ENCODE data around the gene IPO11.
A peak's percentile ranks its signal among the peaks of the same experiment; 100 is the strongest.
"Not testable (repeated sequence)": the region's sequence is repeated elsewhere in the genome, so short reads cannot be mapped to it uniquely, and the experiment has no call there.

IPO11 gene

GRCh38 chr5:62643556-62644451 is 231.2 kb downstream of the IPO11 start:
- no peaks in the 10 kb centered on the region for H3K27me3 ChIP-seq (ENCODE audit: control insufficient read depth, insufficient read depth, low read length)
- H3K4me3 ChIP-seq (ENCODE audit: low read depth, low read length): no peak overlapping the region
- H3K9me3 ChIP-seq (ENCODE audit: control insufficient read depth, insufficient read depth, low read depth, low read length): peaks cover 2% of the 10 kb centered on the region; the same call in 1 of the 2 replicates
- no peak overlapping the region for H3K9ac ChIP-seq (ENCODE audit: low read length)
- no peak overlapping the region for H3K27ac ChIP-seq (ENCODE audit: low read depth, low read length)
- H3K4me1 ChIP-seq (ENCODE audit: control insufficient read depth, insufficient read depth, low read length): peaks cover 5% of the 10 kb centered on the region; the same call in 1 of the 2 replicates
- no peaks in the 10 kb centered on the region; the same call in 1 of the 2 replicates for H3K36me3 ChIP-seq (ENCODE audit: control insufficient read depth, insufficient read depth, low read length)

- H3K4me1 ChIP-seq (ENCODE audit: control insufficient read depth, insufficient read depth, low read length): peaks cover 14% of the 10 kb centered on the region
- H3K4me3 ChIP-seq (ENCODE audit: low read depth, low read length): no peak overlapping the region
- no peak overlapping the region for H3K27ac ChIP-seq (ENCODE audit: low read depth, low read length)
- no peaks in the 10 kb centered on the region; the same call in 1 of the 2 replicates for H3K36me3 ChIP-seq (ENCODE audit: control insufficient read depth, insufficient read depth, low read length)
- no peak overlapping the region for H3K9ac ChIP-seq (ENCODE audit: low read length)
- no peaks in the 10 kb centered on the region for H3K27me3 ChIP-seq (ENCODE audit: control insufficient read depth, insufficient read depth, low read length)
- no peaks in the 10 kb centered on the region for H3K9me3 ChIP-seq (ENCODE audit: control insufficient read depth, insufficient read depth, low read depth, low read length)
These were observed 232.7 kb downstream of the IPO11 start for GRCh38 chr5:62645223-62645622.

GRCh38 chr5:62647241-62647640 is 234.7 kb downstream of the IPO11 start:
- Histone ChIP-seq H3K9ac (ENCODE audit: low read length) (no peak overlapping the region), H3K4me3 (ENCODE audit: low read depth, low read length) (no peak overlapping the region), H3K27me3 (ENCODE audit: control insufficient read depth, insufficient read depth, low read length) (no peaks in the 10 kb centered on the region), H3K9me3 (ENCODE audit: control insufficient read depth, insufficient read depth, low read depth, low read length) (no peaks in the 10 kb centered on the region), H3K4me1 (ENCODE audit: control insufficient read depth, insufficient read depth, low read length) (peaks cover 17% of the 10 kb centered on the region), H3K36me3 (ENCODE audit: control insufficient read depth, insufficient read depth, low read length) (no peaks in the 10 kb centered on the region; the same call in 1 of the 2 replicates), H3K27ac (ENCODE audit: low read depth, low read length) (no peak overlapping the region)

GRCh38 chr5:62649025-62649424 is 236.5 kb downstream of the IPO11 start:
- no peak overlapping the region for H3K9ac ChIP-seq (ENCODE audit: low read length)
- no peaks in the 10 kb centered on the region; the same call in 1 of the 2 replicates for H3K36me3 ChIP-seq (ENCODE audit: control insufficient read depth, insufficient read depth, low read length)

GRCh38 chr5:62649476-62650113 is 237.0 kb downstream of the IPO11 start:
- peak overlapping the region; percentile 7; the same call in 1 of the 2 replicates for H3K27ac ChIP-seq (ENCODE audit: low read depth, low read length)
- peaks cover 5% of the 10 kb centered on the region; the same call in 1 of the 2 replicates for H3K9me3 ChIP-seq (ENCODE audit: control insufficient read depth, insufficient read depth, low read depth, low read length)

More at GRCh38 chr5:62649025-62649424, 236.5 kb downstream of the IPO11 start:
- Histone ChIP-seq H3K27ac (ENCODE audit: low read depth, low read length) (no peak overlapping the region), H3K4me3 (ENCODE audit: low read depth, low read length) (no peak overlapping the region), H3K9me3 (ENCODE audit: control insufficient read depth, insufficient read depth, low read depth, low read length) (no peaks in the 10 kb centered on the region), H3K27me3 (ENCODE audit: control insufficient read depth, insufficient read depth, low read length) (no peaks in the 10 kb centered on the region), H3K4me1 (ENCODE audit: control insufficient read depth, insufficient read depth, low read length) (peaks cover 17% of the 10 kb centered on the region)

GRCh38 chr5:62650197-62650596 is 237.6 kb downstream of the IPO11 start:
- Histone ChIP-seq H3K9ac (ENCODE audit: low read length) (no peak overlapping the region), H3K4me3 (ENCODE audit: low read depth, low read length) (no peak overlapping the region), H3K27me3 (ENCODE audit: control insufficient read depth, insufficient read depth, low read length) (no peaks in the 10 kb centered on the region), H3K4me1 (ENCODE audit: control insufficient read depth, insufficient read depth, low read length) (peaks cover 17% of the 10 kb centered on the region), H3K36me3 (ENCODE audit: control insufficient read depth, insufficient read depth, low read length) (no peaks in the 10 kb centered on the region), H3K9me3 (ENCODE audit: control insufficient read depth, insufficient read depth, low read depth, low read length) (peaks cover 11% of the 10 kb centered on the region), H3K27ac (ENCODE audit: low read depth, low read length) (peak overlapping the region; percentile 7; the same call in 1 of the 2 replicates)

More at GRCh38 chr5:62649476-62650113, 237.0 kb downstream of the IPO11 start:
- peaks cover 17% of the 10 kb centered on the region for H3K4me1 ChIP-seq (ENCODE audit: control insufficient read depth, insufficient read depth, low read length)
- no peak overlapping the region for H3K9ac ChIP-seq (ENCODE audit: low read length)
- H3K4me3 ChIP-seq (ENCODE audit: low read depth, low read length): no peak overlapping the region
- H3K27me3 ChIP-seq (ENCODE audit: control insufficient read depth, insufficient read depth, low read length): no peaks in the 10 kb centered on the region
- H3K36me3 ChIP-seq (ENCODE audit: control insufficient read depth, insufficient read depth, low read length): no peaks in the 10 kb centered on the region; the same call in 1 of the 2 replicates

- H3K4me1 ChIP-seq (ENCODE audit: control insufficient read depth, insufficient read depth, low read length): peaks cover 17% of the 10 kb centered on the region
- H3K4me3 ChIP-seq (ENCODE audit: low read depth, low read length): no peak overlapping the region
- no peaks in the 10 kb centered on the region for H3K36me3 ChIP-seq (ENCODE audit: control insufficient read depth, insufficient read depth, low read length)
- no peaks in the 10 kb centered on the region for H3K27me3 ChIP-seq (ENCODE audit: control insufficient read depth, insufficient read depth, low read length)
- no peak overlapping the region for H3K9ac ChIP-seq (ENCODE audit: low read length)
- no peak overlapping the region for H3K27ac ChIP-seq (ENCODE audit: low read depth, low read length)
- H3K9me3 ChIP-seq (ENCODE audit: control insufficient read depth, insufficient read depth, low read depth, low read length): peaks cover 16% of the 10 kb centered on the region
These were observed 239.7 kb downstream of the IPO11 start for GRCh38 chr5:62652225-62652624.

GRCh38 chr5:62653001-62653863 is 240.7 kb downstream of the IPO11 start:
- no peaks in the 10 kb centered on the region for H3K27me3 ChIP-seq (ENCODE audit: control insufficient read depth, insufficient read depth, low read length)
- no peak overlapping the region for H3K9ac ChIP-seq (ENCODE audit: low read length)
- H3K4me1 ChIP-seq (ENCODE audit: control insufficient read depth, insufficient read depth, low read length): peaks cover 14% of the 10 kb centered on the region
- H3K4me3 ChIP-seq (ENCODE audit: low read depth, low read length): no peak overlapping the region
- no peak overlapping the region for H3K27ac ChIP-seq (ENCODE audit: low read depth, low read length)
- peaks cover 16% of the 10 kb centered on the region for H3K9me3 ChIP-seq (ENCODE audit: control insufficient read depth, insufficient read depth, low read depth, low read length)
- H3K36me3 ChIP-seq (ENCODE audit: control insufficient read depth, insufficient read depth, low read length): no peaks in the 10 kb centered on the region

- no peak overlapping the region for H3K9ac ChIP-seq (ENCODE audit: low read length)
- H3K4me1 ChIP-seq (ENCODE audit: control insufficient read depth, insufficient read depth, low read length): peaks cover 12% of the 10 kb centered on the region
- no peaks in the 10 kb centered on the region for H3K27me3 ChIP-seq (ENCODE audit: control insufficient read depth, insufficient read depth, low read length)
- H3K36me3 ChIP-seq (ENCODE audit: control insufficient read depth, insufficient read depth, low read length): no peaks in the 10 kb centered on the region
- peaks cover 16% of the 10 kb centered on the region for H3K9me3 ChIP-seq (ENCODE audit: control insufficient read depth, insufficient read depth, low read depth, low read length)
- no peak overlapping the region for H3K4me3 ChIP-seq (ENCODE audit: low read depth, low read length)
- no peak overlapping the region for H3K27ac ChIP-seq (ENCODE audit: low read depth, low read length)
These were observed 241.5 kb downstream of the IPO11 start for GRCh38 chr5:62653864-62654575.

- not testable (repeated sequence) for H3K27ac ChIP-seq (ENCODE audit: low read depth, low read length); H3K4me1 ChIP-seq (ENCODE audit: control insufficient read depth, insufficient read depth, low read length); H3K9ac ChIP-seq (ENCODE audit: low read length); H3K27me3 ChIP-seq (ENCODE audit: control insufficient read depth, insufficient read depth, low read length); H3K4me3 ChIP-seq (ENCODE audit: low read depth, low read length); H3K36me3 ChIP-seq (ENCODE audit: control insufficient read depth, insufficient read depth, low read length)
- H3K9me3 ChIP-seq (ENCODE audit: control insufficient read depth, insufficient read depth, low read depth, low read length): peaks cover 16% of the 10 kb centered on the region
These were observed 245.2 kb downstream of the IPO11 start for GRCh38 chr5:62657772-62658171.
